ENCODE data around the gene ETV6. TPM values are rescaled to one million over a fixed set of nuclear protein-coding genes. Genes with fewer than 3 reads are reported as not detected.

Gene ETV6
- total RNA-seq, 1 donor from 2014 or later: 9.9 TPM

- no peak for DNase-seq
These were observed 95.6 kb downstream of the ETV6 start for GRCh38 chr12:11745113-11745512.

DNA sequence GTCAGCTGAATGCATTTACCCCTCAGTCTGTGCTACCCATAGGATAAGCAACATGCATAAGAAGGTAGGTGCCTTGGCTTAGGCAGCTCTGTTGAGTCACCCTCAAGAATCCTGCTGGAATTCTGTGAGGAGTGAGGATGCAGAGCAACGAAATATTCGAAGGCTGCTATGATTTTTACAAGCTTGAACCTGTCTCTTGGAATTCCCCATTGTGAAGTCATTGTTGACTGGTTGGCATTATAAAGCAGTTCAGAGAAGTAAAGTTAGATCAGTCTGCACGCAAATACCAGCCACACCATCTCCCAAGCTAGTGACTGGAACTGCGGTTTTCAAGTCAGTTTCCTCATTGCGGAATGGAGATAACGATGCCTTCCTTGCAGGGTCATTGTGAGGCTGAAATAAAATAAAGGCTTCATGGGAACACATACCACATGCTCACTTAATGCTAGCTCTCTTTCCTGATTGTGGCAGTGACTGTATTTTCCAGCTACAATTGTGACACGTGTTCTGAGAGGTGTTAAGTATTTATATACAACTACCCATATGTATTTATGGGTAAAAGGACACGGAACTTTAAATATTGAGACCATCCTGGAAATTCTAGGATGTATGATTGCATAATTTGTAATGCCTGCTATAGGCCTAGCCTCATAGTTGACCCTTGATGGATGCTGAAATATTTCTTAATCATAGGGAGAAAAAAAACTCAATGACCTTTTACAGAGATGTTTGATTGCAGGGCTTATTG, 96.7 kb downstream of the ETV6 start:
- peak; percentile 40 for DNase-seq

GRCh38 chr12:11746940-11747716, 97.7 kb downstream of the ETV6 start:
- DNase-seq: no peak

- no peak for DNase-seq
These were observed 98.5 kb downstream of the ETV6 start for GRCh38 chr12:11747969-11748368.

DNA sequence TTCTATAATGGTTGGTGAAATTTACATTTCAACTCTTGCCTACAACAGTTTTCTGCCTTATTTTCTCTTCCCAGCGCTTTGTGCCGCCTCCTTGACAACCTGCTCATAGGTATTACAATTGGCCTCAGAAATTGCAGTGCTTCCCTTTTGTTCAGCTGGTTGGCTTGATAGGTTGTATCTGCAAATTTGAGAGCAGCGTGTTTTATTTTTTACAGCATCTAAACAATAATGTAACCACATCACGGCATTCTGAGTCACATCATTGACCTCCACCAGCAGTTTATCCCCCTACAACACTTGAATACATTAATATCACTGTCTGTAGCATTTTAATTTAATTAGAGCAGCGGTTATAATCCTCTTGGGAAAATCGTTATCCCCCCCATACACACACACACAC, 99.4 kb downstream of the ETV6 start:
- DNase-seq: no peak

GRCh38 chr12:11749943-11750690, 100.6 kb downstream of the ETV6 start:
- DNase-seq: no peak

DNA sequence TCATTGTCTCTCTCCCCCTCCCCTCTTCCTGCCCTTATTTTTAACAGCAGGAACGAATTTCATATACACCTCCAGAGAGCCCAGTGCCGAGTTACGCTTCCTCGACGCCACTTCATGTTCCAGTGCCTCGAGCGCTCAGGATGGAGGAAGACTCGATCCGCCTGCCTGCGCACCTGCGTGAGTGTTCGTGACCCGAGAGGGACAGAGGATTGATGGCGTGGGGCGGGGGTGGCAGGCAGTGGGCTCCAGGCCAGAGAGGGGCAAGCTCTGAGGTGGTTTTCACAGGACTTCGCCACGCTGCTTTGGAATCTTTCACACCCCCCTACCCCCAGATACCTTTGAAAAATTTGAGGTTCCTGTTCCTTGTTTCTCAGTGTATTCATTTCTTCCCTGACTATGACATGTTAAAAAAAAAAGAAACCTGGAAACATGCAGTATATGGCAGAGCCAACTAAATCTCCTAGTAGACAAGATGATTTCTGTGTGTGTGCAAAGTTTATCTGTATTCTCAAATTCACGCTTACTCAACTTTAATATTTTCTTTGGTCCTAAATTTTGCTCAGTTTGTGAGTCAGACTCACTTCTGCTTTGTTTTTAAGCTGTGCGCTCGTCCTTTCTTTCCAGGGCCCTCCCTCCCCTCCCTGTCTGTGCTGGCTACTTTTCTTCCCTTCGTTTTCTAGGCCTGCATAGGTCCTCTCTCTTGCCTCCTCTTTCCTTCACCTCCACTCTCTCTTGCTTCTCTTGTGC, 103.1 kb downstream of the ETV6 start:
- no peak for DNase-seq

- no peak for DNase-seq
These were observed 103.7 kb downstream of the ETV6 start for GRCh38 chr12:11753150-11753499.

DNA sequence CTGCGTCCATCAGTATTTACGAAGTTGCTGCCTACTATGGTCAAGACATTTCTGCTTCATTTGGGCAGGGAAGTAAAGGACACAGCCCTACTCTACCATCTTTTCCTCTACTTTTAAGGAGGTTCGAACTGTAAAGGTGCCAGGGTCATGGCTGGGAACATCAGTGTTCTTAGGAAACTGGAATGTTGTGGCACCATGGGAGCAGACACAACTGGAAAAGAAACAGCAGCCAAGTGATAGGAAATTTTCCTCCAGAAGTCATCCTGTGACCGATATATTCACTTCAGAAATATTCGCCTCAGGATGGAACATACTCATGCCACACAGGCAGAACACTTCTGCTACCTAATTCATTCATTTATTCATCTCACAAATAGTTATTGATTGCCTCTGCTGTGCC, 104.4 kb downstream of the ETV6 start:
- no peak for DNase-seq

DNA sequence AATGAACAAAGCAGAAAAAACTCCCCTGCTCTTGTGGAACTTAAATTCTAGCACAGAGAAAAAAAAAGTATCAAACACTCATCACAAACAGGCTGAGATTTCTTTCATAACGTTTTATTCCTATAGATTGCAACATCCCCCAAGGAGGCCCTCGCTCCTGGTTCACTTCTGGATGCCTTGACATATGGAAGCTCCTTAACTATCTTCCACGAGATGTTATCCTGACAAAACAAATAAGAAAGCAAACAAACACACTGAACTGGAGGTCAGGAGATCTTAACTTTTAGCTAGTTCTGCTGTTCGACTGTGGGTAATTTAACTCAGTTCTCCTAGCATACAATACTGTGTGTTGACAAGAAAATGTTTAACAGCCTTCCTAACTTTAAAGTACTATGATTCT, 104.8 kb downstream of the ETV6 start:
- DNase-seq: no peak

- DNase-seq: no peak
These were observed 105.9 kb downstream of the ETV6 start for GRCh38 chr12:11755302-11755930.

GRCh38 chr12:11756022-11756421, 106.5 kb downstream of the ETV6 start:
- no peak for DNase-seq

GRCh38 chr12:11756523-11756922, 107.0 kb downstream of the ETV6 start:
- DNase-seq: no peak

DNA sequence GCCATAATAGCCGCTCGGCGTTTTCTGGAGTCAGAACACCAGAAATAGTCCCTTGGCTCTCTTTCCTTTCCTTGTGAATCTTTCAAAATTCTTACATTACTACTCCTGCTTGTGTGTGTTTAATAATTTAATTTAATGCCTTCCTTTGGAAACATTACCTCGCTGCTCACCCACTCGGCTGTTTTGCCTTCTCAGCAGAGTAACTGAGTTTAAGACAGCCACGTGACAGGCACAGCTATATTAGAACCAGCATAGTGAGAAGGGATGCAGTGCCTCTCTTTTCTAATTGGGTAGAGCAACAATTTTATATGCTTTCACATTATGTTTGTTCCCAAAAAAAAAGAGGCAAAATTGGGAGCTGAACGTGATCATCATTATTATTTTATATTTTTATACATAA, 107.6 kb downstream of the ETV6 start:
- no peak for DNase-seq

DNA sequence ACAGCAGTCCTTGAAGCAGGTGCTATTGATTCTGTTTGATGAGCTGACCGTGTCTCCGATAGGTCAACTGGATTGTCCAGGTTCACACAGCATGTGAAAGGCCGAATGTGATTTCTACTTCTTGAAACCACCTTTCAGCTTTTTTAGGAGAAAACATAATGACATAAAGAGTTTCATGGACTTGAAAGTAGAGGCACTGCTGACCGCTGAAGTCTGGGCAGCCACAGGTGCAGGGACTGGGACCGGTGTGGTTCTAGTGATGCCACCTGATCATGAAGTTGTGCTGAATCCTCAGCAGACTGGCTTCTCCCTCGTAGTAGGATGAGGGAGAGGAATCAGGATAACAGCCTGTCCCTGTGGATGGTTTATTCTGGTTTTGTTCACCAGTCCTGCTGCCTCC, 108.1 kb downstream of the ETV6 start:
- no peak for DNase-seq

DNA sequence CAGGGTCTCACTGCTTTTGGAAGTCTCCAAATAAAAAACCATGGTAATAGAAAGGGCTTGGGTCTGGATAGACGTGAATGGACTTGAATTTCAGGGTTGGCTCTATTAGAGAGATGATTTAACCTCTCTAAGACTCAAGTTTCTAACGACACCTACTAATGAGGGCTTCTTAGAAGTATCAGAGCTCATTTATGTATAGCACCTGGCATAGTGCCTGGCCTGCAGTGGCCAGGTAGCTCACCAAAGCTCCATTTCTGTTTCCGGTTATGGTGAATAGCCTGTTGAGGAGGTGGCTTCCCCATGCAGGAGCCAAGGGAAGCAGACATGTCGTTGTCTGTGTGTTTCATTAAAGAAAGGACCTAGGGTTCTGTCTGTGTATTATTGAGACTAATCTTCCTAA, 108.6 kb downstream of the ETV6 start:
- no peak for DNase-seq

- peak; percentile 61 for DNase-seq
These were observed 109.3 kb downstream of the ETV6 start for GRCh38 chr12:11758510-11759493.

GRCh38 chr12:11759494-11759878, 110.0 kb downstream of the ETV6 start:
- DNase-seq: no peak

DNA sequence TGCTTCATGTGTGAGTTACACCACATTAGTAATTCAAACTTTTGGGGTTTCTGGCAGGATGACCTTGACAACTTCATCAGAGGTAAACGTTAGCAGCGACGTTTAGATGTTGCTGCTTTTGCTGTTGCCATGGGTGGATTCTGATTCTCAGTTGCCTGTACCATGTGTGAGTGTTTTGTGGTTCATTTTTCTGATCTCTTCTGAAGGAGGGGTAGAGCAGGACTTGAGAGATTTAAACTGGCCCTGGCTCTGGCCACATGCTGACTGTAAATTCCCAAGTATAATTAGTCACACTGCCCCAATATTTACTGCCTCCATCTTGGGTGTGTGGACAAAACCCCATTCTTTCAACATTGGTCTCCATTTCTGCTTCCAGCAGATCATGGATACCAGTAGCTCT, 110.4 kb downstream of the ETV6 start:
- no peak for DNase-seq

- no peak for DNase-seq
These were observed 112.5 kb downstream of the ETV6 start for GRCh38 chr12:11761869-11762567.
